Measurements from ENCODE around the gene DPH2.

Gene DPH2

DNA sequence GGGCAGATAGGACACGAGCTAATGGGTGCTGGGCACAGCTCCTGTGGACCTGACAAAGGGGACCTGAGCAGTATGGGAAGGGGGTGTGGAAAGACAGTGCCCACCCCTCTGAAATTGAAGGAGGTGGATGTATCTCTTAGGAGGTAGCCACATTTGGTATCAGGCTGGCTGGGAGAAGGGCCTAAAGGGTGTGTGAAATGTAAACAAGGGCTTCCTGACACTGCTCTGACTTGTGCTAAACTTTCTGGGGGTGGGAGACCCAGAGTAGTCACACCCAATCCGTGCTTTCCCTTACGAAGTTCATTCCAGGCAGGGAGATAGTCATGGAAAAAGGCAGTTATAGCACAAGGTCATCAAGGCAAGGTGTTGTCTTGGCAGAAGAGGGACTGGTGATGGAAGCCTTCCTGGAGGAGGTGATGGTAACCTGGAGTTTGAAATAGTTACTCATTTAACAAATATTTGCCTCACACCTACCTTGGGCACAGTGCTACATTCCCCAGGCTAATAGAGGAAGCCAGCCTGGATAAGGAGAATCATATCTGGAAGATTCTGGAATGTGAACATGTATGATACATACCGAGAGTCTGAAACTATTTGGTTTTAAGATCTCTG lies 16.3 kb downstream of the DPH2 start:
- DNase-seq, result no peak

GRCh38 chr1:43986712-43987111 lies 16.9 kb downstream of the DPH2 start:
- no peak for DNase-seq

- DNase-seq, result no peak
Observed at GRCh38 chr1:43987159-43987902, 17.5 kb downstream of the DPH2 start.

GRCh38 chr1:43990271-43991199 lies 20.7 kb downstream of the DPH2 start:
- DNase-seq, result no peak

GRCh38 chr1:43991200-43991475 lies 21.3 kb downstream of the DPH2 start:
- no peak for DNase-seq

DNA sequence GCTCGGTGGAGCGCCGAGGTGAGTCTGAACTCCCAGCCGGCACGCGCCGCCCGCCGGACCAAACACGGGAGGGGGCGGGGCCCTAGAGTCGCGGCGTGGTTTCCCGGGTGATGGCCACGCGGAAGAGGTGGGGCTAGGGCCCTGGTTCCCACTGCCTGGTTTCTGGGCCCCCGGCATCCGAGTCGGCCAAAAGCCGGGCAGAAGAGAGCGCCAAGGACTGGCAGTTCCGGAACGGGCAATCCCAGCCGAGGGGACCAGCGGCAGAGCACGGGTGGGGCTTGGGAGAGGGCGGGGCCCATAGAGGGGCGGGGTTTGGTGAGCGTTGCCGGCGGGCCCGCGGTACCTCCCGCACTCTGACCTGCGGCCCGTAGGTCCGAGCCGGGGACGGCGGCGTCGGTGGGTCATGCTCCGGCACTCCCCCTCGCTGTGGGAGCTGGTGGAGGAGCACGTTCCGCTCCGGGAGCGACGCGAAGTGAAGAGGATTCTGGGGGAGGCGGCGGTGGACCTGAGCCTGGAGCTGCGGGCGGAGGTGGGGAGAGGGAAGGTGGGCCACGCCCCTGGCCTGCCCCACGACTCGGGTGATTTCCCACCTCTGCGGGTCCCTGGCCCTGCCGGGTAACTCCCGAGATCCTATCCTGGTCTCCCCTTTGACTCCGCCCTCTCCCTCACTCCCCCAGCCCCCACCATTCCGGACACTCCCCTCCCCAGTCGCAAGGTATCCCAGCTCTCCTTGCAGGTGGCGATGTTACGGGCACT lies 21.8 kb downstream of the DPH2 start, which contains the start of gene CCDC24:
Gene CCDC24 (plus strand): TSS at position 124 of the 756 bp plus-strand sequence. CDS start 280 bp downstream, at position 404.
- DNase-seq, result no peak

GRCh38 chr1:43992232-43992995 lies 22.6 kb downstream of the DPH2 start:
- DNase-seq, result no peak

GRCh38 chr1:43993206-43993914 lies 23.6 kb downstream of the DPH2 start:
- DNase-seq, result no peak

- no peak for DNase-seq
Observed at GRCh38 chr1:43994071-43994470, 24.3 kb downstream of the DPH2 start.

DNA sequence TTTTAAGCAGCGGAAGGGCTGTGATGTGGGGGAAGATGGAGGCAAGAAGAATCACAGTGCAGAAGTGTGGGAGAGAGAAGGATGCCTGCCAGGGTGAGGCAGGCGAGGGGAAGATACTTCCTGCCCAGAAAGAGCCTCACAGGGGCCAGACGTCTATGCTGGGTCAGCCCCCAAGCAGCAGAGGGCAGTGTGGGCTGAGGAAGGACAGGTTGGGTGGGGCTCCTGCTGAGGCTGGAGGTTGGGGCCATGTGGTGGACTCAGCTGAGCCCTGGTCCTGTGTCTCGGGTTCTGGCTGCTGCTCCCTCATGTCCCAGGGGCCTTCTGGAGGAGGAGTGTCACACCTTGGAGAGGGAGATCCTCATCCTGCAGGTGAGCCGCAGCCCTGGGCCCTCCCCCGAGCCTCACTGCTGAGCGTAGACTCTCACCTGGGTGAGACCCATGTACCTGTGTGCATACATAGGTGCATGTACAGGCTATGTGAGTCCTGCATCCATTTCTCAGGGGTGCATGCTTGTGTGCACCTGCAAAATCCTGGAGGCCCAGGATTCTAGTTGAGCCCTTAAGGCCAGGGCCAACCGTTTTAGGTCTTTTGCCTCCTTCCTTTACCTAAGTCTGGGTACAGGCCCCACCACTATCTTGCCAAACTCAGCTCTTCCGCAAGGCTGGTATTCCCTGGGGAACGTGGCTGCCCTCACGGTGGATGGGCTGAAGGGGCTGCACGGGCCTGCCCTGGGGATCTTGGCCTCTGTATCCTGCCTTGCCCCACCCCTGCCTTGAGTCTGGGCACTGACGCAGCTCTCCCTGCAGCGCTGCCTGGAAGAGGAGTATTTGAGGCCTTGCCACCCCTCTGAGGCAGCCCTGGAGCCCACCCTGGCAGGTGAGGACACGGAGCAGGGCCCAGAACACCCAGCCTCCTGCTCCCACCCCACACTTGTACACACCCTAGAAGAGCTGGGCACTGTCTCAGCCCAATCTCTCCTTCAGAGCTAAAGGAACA lies 25.3 kb downstream of the DPH2 start:
- DNase-seq, result no peak

DNA sequence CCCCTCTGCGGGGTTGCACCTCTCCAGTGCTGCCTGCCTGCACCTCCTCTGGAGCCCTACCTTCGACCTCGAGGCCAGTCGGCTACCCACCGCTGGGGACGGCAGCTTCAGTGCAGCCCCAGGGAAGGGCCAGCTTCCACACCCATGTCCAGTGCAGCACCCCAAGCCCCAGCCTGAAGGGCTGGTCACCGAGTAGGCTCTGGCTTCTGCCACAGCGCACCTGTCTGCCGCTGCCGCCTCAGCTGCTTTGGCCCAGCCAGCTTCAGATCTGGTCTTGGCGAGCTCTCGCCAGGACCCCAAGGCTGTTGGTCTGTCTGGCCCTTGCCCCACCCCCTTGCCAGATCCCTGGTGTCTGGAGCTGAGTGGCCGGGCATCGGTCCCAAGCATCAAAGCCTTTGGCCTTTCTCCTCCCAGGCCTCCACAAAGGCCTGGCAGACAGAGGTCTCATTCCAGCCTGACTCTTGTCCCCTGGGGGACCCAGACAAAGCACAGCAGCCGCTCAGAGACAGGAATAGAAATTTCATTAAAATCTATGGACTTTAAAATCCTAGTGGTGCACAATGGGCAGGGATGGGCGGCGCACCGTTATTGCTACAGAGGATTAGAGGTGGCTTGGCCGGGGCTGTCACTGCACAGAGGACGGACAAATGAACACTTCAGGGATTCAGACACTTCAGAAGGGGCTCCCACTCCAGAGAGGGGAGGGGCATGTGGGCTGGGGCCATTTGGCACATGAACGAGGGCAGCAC lies 26.3 kb downstream of the DPH2 start:
- no peak for DNase-seq

- no peak for DNase-seq
Observed at GRCh38 chr1:43996733-43997115, 26.9 kb downstream of the DPH2 start.

DNA sequence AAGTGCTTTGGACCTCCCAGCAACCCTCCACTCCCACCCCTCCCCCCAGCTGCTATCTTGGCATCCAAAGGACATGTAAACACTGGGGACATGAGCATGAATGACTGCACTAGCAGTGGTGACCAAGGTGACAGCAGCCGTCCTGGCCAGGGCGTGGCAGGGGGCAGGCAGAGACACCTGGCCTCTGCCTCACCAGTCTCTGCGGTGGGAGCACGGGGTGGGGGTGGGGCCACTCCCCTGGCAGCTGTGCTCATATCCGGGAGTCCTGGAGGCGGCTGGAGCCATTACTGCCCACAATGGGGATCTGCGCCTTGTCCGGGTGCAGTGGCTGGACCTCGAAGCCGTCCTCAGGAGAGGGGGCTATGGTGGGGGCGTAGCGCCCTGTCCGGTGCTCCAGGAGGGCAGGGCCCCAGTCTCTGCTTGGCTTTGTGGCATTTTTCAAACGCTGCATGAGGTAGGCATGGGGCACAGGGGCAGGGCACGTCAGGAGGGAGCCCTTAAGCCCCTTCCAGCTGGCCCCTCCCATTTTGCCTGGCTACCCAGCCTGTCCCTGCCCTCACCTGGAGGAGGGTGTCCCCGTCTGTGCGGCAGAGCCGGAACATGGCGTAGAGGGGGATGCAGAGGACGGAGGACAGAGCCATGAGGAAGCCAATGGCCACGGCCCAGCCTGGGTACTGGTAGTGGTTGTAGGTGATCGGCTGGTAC lies 27.6 kb downstream of the DPH2 start:
- DNase-seq, result no peak

GRCh38 chr1:43998000-43998378 lies 28.2 kb downstream of the DPH2 start:
- DNase-seq, result no peak

DNA sequence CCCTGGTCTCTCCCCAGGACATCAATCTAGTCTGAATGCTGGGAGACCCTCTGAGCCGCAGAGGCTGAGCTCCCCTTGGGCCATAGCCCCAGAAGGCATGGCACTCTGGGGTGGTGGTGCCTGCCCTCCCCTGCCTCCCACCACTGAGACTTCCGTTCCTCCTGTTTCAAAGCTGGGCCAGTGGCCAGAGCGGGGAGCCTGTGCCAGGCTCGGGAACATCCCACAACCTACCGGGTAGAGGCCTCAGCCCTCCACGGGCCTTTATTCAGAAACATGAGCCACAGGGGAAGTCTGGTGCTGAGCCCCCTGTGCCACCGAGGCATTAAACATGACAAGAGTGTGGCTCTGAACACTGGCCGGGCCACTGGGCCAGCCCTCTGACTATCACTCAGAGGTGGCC lies 29.6 kb downstream of the DPH2 start:
- DNase-seq, result no peak

GRCh38 chr1:44000122-44000665 lies 30.4 kb downstream of the DPH2 start:
- DNase-seq, result no peak

DNA sequence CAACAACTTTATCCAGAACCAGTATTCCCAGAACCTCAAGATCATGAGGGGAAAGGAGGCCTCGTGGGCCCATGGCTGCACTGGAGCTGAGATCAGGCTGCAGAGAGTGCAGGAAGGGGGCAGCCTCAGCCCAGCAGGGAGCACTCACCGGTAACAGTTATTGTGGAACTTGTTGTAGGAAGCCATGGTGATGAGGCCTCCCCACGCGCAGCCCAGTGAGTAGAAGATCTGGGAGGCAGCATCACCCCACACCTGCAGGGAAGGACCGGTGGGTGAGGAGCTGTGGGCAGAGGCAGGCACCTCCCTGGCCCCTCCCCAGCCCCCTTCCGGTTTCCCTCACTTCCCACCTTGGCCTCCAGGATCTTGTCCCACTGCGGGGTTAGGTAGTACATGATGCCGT lies 32.4 kb downstream of the DPH2 start:
- no peak for DNase-seq

DNA sequence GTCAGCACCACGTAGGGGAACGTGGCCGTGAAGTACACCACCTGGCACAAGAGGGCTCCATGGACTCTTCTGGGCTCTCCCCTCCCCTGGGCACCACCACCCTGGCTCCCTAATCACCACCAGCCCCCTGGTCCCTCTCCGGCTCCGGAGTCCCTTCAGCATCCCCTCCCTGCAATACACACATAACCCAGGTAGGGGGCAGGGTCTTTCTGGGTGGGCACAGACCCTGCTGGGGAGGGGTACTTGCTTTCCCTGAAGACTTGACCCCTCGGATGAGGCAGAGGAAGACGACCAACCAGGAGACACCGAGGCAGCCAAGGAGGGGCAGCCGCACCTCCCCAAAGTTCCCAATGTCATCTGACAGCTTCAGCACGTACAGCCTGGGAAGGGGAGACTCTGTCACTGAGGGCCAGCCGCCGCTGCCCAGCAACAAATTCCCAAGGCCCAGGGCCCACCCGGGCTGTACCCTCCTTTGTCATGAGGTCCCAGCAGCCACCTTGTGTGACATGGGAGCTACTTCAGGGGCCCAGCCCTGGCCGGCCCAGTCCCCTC lies 32.9 kb downstream of the DPH2 start:
- DNase-seq, result no peak

Measured in NCI-H2081 treated with DMSO at 0.1 percent for 48 hours (cell line).